GM19023 (cell line): Measurements from ENCODE around the gene SPG7.

Experiments used
- ATAC-seq: cut with Tn5 transposase; IDR thresholded peaks from one replicate; pipeline ENCODE4 v1.9.1; 2021; ENCODE audit warnings: mild to moderate bottlenecking, moderate library complexity; ENCODE audit not compliant: unreplicated experiment

Gene SPG7

DNA sequence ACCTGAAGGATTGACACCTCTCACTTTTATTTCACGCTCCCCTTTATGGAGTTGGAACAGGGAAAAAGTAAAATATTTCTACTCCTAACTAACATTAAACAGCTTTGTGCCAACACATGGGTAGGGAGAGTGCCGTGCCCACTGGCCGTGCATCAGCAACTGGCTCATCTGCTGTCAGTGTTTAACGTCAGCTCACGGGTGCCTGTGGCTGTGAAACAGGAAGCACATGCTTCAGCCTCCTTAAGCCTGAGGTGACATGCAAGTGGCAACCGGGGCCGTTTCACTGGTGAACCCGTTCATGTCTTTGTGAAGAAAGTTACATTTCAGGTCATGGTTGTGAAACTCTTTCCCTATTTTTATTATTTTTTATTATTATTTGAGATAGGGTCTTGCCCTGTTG is 3.2 kb downstream of the SPG7 start:
- no peak for ATAC-seq

- no peak for ATAC-seq
Measured at GRCh38 chr16:89512453-89512852, 4.2 kb downstream of the SPG7 start.

DNA sequence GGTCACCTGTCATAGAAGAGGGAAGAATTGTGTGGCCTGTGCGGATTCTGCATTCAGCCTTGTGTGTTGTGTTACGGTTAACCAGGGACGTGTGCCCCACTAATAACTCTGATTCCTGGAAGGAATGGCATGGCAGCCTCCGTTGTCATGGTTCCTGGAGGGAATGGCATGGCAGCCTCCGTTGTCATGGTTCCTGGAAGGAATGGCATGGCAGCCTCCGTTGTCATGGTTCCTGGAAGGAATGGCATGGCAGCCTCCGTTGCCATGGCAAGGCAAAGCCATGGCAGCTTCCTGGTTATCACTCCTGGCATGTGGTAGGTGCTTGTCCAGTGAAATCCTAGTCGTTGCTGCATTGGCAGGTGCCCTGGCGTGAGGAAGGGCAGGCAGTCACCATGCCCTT is 8.9 kb downstream of the SPG7 start:
- no peak for ATAC-seq

DNA sequence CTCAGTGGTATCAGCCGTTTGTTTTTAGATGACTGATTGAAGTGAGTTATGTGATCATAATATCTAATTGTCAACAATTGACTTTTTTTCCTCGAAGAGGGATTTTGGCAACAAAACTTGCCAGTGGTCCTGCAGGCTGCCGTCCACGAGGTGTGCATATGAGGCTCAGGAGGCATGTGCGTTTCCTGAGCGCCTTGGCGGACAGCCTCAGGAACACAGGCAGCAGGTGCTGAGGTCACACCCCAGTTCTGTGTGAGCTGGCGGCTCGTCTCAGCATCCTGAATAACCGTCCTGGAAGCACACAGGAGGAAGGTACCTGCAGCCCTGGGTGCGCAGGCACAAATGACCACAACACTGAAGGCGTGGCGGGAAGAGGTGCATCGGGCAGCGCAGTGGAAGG is 11.7 kb downstream of the SPG7 start:
- ATAC-seq = no peak

DNA sequence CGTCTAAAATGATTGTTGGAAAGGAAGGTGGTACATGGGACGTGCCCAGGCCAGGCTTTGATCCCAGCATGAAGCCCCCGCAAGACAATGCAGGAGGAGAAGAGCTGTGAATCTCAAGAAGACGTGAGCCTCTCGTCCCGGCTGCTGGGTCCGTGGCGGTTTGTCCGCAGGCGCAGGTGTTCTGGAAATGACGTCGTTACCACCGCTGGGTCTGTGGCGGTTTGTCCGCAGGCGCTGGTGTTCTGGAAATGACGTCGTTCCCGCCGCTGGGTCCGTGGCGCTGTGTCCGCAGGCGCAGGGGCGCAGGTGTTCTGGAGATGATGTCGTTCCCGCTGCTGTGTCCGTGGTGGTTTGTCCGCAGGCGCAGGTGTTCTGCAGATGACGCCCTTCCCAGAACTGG is 14.1 kb downstream of the SPG7 start:
- no peak for ATAC-seq

DNA sequence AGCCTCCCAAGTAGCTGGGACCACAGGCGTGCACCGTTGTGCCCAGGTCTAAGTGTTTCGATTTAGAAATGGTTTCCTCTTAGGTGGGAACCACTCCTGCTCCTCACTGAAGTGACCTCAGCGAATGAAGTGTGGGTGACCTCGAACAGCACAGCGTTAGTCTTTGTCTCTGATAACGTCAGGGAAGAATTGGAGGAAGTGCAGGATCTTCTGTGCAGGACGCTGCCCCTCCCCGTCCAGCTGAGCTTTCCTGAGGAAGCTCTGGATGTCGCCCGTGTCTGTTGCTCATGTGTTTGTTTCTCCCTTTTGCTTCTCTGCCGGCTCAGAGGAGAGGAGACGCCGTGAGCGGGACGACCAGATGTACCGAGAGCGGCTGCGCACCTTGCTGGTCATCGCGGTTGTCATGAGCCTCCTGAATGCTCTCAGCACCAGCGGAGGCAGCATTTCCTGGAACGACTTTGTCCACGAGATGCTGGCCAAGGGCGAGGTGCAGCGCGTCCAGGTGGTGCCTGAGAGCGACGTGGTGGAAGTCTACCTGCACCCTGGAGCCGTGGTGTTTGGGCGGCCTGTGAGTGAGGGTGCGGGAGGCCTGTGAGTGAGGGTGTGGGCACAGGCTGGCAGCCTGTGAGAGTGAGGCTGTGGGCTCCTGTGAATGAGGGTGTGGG is 15.6 kb downstream of the SPG7 start:
- ATAC-seq = no peak

DNA sequence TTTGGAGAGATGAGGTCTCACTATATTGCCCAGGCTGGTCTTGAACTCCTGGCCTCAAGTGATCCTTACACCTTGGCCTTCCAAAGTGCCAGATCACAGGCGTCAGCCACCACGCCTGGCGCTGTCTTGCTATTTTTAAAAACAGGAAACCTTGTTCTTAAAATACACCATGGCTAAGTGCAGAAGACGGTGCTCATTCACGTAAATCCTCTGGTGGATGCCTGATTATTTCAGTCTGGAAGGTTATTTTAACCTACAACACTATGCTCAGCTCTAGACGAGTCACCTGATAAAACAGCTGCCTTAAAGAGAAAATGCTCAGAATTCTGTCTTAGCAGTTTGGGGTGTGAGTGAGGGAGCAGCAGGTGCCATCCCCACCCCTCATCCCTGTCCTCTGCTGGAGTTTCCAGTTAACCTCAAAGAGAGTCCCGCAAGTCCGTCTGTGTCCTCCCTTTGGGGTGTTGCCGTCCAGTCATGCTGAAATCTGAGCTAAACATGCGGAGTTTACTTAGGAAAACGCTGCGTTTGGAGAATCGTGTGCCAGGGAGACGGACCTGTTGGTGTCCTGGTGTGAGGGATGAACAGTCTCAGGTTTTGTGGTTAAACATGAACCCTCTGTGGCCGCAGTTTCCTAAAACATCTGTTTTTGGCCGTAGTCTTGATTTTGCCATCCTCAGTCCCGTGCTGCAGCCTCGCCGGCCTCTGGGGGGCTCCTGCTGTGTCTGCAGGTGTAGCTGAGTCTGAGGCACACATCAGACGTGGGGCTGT is 17.1 kb downstream of the SPG7 start:
- no peak for ATAC-seq

GRCh38 chr16:89529097-89529496 is 20.9 kb downstream of the SPG7 start:
- ATAC-seq = no peak

- ATAC-seq = no peak
Measured at GRCh38 chr16:89530401-89531381, 22.5 kb downstream of the SPG7 start.

- ATAC-seq = no peak
Measured at GRCh38 chr16:89531821-89532526, 23.8 kb downstream of the SPG7 start.

DNA sequence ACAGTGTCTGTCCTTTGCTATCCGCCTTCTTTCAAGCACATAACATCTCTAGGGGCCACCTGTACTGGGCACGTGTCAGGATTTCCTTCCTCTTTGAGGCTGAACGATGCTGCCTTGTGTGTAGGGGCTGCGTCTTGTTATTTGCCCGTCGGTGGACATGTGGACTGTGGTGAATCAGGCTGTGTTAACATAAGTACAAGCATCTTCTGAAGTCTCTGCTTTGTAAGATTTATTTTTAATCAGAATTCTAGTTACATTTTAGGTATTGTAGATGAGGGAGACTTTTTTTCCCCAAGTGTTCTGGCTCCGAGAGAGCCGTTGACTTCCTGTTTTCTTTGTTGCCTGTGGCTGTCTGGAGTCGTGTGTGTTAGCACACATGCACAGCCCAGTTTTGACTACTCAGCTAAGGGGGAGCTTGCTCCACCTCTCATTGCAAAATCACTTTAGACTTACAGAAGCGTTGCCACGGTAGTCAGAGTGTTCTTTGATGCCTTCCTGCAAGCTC is 26.1 kb downstream of the SPG7 start:
- ATAC-seq = no peak

GRCh38 chr16:89536371-89536770 is 28.2 kb downstream of the SPG7 start:
- no peak for ATAC-seq

GRCh38 chr16:89536886-89537548 is 28.8 kb downstream of the SPG7 start:
- no peak for ATAC-seq

- ATAC-seq = no peak
Measured at GRCh38 chr16:89537549-89537925, 29.3 kb downstream of the SPG7 start.

DNA sequence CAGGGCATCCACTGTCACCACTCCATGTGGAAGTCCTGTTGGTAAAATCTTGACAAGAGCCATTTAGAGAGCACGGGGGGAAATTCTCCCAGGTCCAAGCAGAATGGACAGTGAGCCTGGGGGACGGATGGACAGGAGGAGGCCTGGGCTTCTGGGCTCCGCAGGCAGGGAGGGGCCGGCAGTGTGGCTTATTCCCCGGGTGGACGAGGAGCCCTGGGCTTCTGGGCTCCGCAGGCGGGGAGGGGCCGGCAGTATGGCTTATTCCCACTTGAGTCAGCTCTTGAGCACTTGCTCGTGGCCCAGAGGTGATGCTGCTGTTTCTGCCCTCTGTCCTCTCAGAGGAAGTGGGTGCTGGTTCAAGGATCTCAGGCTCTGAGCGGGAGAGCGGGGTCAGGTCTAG is 30.1 kb downstream of the SPG7 start:
- no peak for ATAC-seq

DNA sequence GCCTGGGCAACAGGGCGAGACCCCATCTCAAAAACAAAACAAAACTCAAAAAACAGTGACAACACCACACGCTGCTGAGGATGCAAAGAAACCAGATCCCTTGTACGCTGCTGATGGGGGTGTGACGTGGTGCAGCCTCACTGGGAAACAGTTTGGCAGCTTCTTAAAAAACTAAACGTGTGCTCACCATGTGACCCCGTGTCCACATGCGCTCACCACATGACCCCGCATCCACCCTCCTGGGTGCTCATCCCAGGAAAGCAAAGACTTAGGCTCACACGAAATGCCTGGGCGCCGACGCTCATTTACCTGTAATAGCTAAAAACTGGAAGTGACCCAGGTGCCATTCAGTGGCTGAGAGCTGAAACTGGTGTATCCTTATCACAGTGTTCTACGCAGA is 32.4 kb downstream of the SPG7 start:
- no peak for ATAC-seq

DNA sequence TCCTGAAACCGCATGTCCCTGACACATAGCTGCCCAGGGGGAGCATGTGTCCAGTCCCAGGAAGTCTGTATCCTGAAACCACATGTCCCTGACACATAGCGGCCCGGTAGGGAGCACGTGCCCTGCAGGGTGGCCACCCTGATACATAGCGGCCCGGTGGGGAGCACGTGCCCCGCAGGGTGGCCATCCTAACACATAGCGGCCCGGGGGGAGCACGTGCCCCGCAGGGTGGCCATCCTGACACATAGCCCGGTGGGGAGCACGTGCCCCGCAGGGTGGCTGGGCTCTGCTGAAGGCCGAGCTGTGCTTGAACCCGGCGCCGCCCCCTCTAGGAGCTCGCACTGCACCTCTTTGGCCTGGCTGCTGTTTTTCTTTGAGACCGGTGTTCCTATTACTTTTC is 33.6 kb downstream of the SPG7 start:
- ATAC-seq = no peak

GRCh38 chr16:89544113-89544512 is 35.9 kb downstream of the SPG7 start:
- no peak for ATAC-seq

GRCh38 chr16:89544713-89545043 is 36.5 kb downstream of the SPG7 start:
- no peak for ATAC-seq
